GM19193 (cell line): Measurements from ENCODE around the gene IL21.

Source experiments
- POLR2A ChIP-seq: IDR thresholded peaks from 4 replicates; pipeline ENCODE4 v1.6.1; 2011; ENCODE audit not compliant: insufficient read depth, insufficient read length; ENCODE audit errors: extremely low read depth

IL21 gene

DNA sequence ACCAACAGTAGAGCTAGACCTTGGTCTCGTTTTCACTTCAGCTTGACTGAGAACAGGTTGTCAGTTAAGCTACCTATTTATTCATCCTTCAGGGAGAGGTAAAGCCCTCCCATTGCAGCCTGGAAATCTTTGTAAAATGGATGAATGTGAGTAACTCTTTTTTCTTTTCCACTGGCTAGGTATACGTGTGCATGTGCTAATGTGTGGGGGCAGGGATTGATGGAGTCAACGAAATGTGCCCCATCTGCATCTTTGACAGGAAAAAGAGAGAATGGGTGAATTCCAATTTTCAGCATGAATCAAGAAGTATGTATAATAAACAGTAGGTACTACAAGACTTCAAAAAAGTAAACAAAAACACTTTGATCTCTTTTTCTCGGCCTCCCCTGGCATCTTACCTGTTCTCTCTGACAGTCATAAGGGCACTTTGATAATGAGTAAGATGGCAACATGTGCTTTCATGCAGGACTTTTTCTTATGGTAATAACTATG, at the start of gene IL21:
TSS of gene IL21 (minus strand) at position 51 of the 492 bp plus-strand sequence. CDS start 55 bp downstream, outside the sequence.
- no peak for TF ChIP-seq POLR2A

DNA sequence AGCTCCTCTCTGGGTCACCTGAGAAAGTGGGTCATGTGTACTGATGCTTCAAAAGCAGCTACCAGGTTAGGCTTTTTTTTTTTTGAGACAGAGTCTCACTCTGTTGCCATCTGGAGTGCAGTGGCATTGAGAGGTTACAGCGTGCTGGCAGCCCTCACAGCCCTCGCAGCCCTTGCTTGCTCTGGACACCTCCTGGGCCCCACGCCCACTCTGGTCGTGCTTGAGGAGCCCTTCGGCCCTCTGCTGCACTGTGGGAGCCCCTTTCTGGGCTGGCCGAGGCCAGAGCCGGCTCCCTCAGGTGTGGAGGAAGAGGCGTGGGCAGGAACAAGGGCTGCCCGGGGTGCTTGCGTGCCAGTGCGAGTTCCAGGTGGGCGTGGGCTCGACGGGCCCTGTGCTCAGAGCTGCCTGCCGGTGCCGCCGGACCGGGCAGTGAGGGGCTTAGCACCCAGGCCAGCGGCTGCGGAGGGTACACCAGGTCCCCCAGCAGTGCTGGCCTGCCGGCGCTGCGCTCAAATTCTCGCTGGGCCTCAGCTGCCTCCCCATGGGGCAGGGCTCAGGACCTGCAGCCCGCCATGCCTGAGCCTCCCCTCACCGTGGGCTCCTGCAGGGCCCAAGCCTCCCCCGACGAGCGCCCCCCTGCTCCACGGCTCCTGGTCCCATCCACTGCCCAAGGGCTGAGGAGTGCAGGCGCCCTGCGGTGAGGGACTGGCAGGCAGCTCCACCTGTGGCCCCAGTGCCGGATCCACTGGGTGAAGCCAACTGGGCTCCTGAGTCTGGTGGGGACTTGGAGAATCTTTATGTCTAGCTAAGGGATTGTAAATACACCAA, 49.3 kb upstream of the IL21 start:
- no peak for TF ChIP-seq POLR2A

DNA sequence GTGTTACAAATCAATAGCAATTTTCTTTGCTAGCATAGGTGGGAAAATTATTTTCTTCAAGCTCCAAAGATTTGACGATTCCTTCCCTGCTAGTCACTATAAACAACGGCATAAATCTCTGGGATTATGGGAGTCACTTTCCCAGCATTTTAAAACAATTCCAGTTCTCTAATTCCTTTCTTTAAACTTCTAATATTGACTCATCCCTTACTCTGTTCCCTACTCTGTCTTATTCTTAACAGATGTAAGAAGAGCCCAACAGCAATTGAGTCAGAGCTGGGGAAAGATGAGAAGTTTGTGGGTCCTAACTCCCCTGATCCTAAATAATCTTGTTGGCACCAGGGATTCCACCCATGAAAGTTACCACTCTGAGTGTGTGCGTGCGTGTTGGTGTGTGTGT, 47.4 kb upstream of the IL21 start:
- TF ChIP-seq POLR2A: no peak

DNA sequence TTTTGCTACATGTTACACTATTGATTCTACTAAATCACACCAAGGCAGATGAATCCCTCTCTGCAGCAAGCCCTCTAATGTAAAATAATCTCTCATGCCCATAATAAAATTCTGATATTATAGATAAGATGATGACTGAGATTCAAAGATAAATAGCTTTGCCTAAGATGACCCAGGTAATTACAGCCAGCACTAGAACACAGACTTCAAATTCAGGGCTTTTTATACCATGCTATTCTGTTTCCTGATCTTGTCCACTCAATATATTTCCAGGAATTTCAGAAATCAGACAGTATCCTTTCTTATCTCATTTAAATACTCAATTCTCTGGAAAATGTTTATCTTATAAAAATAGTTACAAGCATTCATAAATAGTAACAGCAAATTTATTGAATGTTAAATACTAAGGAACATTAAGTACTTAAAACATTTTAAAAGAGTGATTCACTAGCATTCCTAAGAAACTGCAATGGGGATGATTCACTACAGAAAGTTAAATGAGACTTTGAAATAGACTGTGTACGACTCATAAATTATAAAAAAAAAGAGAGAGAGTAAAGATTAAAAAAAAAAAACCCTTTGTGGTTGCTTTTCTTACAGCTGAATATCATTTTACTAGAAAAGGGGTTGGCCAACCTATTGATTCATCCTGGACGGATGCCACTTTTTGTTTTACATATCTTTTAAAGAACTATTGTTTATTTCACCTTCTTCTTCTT, 45.8 kb upstream of the IL21 start:
- TF ChIP-seq POLR2A: no peak

DNA sequence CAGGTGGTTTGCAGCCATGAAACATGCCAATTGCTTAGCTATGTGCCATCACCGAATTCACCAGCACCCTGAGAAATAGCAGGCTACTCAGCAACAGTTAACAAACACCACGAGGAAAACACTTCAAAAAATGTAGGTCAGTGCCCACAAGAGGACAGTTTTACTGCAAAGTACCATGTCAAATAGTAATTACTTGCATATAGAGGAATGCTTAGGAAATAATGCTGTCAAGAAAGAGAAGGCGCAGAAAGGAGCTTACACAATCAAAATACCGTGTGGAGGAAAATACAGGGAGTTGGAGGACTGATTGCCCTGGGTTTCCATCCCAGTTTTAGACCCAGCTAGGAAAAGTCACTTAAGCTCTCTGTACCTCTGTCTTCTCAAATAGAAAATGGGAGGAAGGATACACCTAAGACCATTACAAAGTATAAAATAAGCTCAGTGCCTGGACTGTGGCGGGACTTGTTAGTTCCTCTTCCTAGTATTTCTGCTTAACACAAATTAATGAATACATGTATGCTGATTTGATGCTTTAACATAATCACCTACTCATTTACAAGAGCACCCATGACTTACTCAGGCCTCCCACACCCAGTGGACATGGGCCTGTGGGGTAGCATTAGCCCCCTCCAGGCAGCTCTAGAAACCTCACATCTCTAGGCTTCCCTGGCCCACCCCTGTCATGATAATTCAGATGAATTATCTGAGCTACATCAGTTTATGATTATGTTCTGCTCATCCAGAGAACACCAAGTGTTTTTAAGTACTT, 44.5 kb upstream of the IL21 start:
- no peak for TF ChIP-seq POLR2A

DNA sequence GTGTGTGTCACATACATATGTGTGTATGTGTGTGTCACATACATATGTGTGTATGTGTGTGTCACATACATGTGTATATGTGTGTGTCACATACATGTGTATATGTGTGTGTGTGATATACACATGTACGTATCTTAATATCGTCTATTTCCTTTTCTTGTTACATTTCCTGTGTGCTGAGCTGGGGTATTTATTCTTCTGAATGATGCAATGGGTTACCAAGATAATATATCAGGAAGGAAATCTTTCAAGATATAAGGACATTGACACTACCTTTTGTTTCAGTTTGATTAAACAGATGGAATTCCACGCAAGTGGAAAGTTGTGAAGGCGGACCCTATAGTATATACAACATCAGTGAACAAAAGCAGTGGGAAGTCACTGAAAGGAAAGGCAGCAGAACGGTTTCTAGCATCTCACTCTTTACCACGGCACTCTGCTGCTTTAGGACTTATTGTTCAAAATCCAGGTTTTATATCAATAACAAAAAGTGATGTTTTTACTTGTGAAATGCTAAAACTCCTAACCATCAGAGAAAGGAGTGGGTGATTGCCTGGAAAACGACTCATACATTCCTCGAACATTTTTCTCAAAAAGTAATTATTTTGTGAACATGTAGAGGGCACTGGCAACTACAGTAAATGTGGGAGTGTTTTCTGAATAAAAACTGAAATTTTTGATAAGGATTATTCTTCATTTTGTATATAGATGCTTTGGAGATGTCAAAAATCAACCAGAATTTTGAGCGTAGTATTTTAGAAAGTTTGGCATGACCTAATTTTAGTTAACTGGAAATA, 43.1 kb upstream of the IL21 start:
- TF ChIP-seq POLR2A: no peak

DNA sequence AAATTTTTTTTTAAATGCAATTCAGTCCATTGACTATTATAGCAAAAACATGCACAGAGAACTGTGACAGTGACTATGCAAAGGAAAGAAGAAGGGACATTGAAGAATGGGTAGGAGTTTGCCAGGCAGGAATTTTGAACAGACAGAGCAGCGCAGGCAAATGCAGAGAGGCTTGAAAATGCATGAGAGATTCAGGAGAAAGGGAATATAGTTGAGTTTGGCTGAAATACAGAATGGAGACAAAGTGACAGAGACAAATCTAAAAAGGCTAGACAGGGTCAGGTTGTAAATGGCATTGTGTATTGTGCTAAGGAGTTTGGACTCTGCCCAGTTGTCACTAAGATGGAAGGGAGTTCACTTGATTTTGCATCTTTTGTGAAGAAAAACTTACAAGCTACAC, 42.4 kb upstream of the IL21 start:
- TF ChIP-seq POLR2A: no peak

DNA sequence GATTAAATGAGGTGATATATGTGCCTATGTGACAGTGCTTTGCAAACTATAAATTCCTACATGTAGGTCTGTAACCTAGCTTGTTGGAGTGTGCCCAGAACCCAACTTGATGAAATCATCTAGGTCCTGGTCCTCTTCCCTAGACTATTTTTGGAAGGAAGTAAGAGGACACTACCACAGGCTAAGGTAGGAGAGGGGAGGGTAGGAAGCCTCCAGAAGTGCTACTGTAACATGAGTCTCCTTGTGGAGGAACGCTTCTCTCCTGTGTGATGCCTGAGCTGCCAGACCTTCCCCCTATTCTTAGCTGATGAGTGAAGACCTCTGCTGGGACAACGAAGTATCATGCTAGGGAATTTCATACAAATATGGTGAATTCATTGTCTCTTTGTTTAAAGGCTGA, 41.8 kb upstream of the IL21 start:
- no peak for TF ChIP-seq POLR2A

DNA sequence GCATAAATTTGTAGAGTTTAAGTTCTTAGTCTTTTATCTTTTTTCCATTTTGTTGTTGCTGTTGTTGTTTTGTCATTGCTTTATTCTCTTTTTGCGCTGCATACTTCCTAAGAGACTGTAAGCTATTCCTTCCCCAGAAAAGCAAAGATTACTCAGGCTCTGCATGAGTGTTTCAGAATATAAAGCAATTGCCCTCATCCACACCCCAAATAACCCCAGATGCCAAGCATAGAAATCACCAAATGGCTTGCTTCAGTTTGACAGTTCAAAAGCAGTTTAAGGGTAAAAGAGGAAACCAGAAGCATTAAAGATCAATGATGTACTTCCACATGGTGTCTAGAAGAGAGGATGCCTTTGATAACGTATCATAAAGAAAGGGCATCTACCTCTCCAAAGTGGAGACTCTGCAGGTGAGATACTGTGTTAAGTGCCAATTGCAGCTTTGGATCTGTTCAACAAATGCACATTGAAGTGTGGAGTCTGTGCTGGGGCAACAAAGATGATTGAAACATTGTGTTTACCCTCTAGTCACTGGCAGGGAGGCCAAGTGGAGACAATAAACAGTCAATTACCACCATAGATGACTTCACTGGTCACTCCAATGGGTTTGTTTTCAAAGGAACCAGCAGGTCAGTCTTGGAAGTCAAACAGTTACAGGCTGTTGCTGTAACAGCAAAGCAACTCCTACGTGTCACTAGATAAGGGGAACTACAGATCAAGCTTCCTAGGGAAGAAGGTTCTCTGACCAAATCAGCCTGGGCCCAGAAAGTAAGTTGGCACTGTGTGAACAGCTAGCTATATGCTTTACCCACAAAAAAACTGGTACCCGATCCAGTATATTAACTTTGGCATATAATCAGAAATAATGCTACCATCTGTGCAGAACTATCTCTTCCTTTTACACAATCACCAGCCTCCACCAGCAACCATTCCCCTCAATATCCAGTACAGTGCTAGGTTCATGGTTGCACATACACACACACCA, 40.6 kb upstream of the IL21 start:
- TF ChIP-seq POLR2A: no peak

DNA sequence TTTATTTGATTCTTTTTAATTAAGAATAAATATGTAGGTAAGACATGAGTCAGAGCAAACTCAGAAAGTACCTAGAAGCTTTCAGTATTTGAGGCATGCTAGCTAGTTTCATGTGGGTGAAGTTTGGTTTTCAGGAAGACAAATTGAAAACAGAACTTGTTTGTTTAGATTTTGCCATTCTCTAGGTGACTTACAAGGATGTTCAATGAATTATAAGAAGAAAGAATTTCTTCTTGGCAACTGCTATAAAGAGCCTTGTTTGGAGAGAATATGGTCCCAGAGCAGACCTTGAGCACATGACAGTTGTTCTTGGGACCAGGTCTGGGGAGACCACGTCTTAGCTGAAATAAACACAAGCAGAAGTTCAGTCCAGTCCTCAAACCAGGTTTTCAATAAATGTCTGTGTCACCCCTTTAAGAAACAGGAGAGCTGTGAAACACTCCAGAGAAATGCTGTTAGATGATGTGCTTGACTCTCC, 38.0 kb upstream of the IL21 start:
- TF ChIP-seq POLR2A: no peak

DNA sequence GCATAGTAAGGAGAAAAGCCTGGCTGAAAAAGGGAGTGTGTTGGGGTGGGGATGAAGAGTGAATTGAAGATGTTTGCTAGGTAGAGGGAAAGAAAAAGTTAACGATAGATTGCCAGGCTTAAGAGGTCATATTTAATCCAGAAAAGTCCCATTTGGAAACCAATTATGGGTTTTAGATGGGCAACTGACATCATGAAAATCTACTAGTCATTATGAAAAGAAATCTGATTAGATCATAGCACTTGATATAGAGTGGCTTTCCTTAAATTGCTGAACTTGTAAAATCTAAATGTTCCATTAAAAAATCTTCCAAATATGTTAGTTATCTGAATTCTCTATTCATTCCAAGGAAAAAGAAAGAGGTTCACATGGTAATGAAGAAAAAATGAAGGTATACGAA, 37.5 kb upstream of the IL21 start:
- no peak for TF ChIP-seq POLR2A

DNA sequence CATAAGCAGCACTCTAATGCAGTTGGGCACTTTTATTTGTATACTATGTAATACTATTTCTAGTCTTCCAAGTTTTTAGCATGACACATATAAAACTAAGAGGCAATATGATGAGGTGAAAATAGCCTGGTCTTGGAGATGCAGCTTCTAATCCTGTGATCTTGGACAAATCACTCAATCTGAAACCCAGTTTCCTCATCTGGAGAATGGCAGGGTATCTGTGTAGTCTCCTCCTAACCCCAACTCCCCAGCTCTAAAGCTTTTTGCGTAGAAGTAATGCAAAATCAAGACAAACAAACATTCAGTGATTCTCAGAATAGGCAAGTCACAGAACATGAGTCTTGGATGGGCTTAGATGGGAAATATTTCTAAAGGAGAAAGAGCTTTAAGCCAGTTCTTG, 36.7 kb upstream of the IL21 start:
- no peak for TF ChIP-seq POLR2A

DNA sequence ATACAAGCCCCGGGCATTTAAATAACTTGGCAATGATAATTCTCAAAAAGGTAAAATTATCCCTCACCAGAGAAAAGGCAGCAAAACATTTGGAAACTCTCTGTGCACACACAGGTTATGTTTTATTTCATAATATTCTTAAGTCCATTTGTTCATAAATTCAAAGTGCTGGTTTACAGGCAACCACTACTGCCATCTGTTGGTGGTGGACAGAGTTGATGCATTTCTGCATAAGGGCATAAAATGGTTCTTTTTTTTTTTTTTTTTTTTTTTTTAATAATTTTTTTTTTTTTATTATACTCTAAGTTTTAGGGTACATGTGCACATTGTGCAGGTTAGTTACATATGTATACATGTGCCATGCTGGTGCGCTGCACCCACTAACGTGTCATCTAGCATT, 31.5 kb upstream of the IL21 start:
- no peak for TF ChIP-seq POLR2A
